Measurements from ENCODE around the gene URAD.
"Not testable (repeated sequence)": the region's sequence is repeated elsewhere in the genome, so short reads cannot be mapped to it uniquely, and the experiment has no call there.

URAD gene, protein sequence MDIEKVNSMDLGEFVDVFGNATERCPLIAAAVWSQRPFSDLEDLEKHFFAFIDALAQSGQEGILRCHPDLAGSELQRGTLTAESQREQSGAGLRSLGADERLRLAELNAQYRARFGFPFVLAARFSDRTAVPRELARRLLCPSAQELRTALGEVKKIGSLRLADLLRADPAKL

DNA sequence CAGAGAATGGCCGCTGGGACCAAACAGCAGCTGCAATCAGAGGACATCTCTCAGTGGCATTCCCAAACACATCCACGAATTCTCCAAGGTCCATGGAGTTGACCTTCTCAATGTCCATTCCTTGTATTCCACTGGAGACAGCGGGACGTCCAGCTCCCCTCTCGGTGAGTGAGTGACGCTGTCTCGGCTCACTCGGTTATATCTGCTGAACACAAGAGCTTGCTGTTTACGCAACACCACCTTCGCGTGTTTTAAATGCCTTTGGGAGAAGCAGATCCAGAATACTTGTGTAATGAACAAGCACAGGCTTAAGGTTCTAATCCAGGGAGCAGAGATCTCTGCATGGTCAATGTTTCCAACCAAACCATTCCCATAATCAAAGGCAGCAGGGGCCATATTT is at the start of gene URAD:
Gene URAD, minus strand, starts transcription at position 174 of the 400 bp plus-strand sequence. Its CDS starts 56 bp downstream, at position 118.
- DNase-seq = no peak

DNA sequence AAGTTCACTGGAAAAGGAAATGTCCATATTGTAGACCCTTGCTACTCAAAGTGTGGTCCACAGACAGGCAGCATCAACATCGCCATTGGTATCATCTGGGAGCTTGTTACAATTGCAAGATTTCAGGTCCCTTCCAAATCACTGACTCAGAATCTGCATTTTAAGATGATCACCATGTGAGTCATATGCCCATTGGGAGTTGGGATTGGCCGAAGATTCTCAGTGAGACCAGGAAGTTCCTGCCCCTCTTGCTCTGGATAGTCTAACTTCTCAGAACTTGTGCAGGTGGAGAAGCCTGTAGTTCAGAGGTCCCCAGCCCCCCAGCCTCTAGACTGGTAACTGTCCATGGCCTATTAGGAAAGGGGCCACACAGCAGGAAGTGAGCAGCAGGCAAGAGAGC is 48.9 kb upstream of the URAD start:
- DNase-seq = no peak

DNA sequence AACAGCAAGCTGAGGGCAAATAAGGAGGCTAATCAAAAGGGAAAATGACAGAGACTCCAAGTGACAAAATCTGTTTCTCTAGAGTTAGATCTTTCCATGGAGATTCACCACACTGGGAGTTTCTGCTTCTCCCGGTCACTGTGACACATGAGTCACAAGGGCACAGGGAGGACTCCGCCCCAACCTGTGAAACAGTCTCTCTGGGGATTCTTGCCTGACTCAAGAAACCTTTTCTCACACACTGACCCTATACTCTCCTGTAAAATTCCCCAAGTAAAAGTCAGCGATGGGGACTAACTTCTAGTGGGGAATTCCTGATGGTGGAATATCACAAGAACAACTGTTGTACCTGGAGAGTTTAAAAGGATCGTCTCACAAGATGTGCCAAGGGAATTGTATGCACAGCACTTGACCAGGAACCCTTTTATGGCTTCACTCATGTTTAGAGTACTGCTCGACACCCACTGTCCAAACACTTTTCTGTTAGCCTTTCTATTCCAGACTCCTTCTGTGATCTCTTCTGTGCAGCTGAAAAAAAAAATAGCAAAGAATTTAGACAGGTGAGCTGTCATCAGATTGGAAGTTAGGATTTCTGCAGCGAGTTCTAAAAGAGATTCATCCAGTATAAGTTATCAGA is 46.8 kb upstream of the URAD start:
- DNase-seq = no peak

DNA sequence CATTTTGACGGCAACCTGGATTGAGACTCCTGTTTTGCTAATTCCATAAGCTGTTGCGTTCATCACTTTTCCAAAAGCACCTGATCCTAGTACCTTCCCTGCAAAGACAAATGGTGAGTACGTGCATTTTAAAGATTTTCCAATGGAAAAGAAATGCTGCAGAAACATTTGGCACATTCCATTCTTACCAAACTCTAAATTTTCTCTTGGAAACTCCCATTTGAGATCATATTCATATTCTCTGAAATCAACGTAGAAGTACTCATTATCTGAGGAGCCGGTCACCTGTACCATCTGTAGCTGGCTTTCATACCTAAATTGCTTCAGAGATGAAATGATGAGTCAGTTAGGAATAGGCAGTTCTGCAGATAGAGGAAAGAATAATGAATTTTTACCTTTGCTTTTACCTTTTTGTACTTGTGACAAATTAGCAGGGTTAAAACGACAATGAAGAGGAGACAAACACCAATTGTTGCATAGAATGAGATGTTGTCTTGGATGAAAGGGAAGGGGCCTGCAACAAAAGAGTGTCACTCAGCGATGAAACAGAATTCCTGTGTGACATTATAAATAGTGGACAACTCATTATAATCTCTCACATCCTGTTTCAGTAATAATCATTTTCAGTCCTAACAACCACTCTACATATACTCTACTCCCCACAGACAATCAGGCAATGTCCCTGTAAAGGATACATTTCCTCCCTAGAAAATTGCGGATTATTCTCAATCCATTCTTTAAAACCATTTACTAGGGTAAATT is 45.6 kb upstream of the URAD start:
- DNase-seq = no peak

DNA sequence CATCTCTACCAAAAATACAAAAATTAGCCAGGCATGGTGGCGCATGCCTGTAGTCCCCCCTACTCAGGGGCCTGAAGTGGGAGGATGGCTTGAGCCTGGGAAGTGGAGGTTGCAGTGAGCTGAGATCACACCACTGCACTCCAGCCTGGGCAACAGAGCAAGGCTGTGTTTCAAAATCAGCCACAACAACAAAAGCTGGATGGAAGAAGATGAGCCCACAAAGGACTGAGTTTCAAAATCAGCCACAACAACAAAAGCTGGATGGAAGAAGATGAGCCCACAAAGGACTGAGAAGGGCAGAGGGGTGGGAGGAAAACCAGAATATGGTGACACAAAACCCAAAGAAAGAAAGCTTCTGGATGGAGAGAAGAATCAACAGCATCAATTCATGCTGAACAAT is 43.9 kb upstream of the URAD start:
- not testable (repeated sequence) for DNase-seq

DNA sequence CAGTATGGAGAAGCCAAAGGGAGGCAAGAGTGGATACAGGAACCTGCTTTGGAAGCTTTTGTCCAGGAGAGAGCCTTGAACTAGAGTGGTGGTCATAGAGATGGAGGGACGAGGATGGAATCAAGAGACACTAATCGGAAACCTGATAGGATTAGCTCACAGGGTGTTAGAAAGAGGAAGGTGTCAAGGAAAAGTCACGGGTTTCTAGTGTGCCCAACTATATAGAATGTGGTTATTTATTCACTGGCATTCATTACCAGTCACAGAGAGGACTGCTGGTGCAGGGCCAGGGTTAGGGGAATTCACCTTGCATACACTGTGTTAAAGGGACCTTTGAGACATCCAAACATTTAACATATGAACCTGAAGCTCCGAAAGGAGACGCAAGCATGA is 43.4 kb upstream of the URAD start:
- DNase-seq = no peak

DNA sequence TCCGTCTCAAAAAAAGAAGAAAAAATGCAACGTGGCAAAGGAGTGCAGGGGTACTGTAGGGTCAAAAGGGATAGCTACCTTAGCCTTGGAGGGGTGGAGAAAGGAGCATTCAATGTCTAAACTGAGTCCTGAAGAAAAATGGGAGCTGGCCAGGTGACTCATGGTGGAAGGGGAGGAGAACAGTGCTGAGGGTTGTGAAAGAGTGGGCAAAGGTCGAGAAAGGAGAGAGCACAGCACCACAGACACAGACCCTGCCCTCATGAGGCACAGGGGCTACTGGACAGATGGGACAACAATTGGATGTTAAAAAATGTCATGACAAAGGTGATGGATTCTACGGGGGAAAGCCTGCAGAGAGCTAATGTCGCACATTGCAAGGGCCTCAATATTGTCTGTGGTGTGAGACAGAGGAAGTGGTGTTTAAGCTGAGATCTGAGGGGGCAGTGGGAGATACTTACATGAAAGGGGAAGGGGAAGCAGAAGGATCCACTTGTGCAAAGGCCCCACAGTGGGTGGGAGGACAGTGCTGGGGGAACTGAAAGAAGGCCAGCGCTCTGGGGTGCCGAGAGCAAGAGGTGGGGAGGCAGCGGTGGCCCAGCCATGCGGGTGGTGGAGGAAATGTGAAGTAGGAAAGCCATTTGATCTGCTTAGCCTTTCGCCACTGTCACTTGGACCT is 42.9 kb upstream of the URAD start:
- DNase-seq = no peak

DNA sequence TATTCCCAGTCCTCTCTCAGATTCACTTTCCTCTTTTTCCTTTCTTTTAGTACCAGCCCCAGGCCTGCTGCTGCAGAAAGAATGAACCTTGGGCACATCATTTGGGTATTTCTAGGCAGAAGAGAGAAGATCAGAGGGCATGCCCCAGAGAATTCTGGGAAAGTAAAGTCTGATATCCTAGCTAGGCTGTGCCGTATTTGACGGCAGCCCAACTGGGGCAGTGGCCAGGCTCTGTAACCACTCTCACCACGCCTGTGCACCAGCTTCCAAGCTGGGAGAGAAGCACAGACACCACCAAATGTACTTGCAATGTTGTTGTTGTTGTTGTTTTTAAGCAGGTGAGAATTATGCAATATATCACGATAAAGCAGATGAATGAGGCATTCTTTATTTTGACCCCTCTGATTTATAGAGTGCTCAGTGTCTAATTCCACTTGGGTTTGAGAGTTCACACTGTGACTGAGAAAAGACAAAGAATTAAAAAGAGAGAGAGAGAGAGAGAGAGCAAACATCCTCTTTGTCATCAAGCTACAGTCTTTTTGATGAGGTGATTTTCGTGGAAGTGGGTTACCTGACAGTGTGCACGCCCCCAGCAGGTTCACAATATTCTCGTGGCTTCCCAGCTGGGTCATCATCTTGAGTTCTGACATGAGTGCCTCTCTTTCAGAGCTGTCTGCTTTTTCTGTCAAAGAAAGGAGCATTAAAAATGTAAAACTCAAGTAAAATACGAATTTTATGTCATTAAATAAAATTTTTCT is 39.3 kb upstream of the URAD start:
- DNase-seq = no peak

DNA sequence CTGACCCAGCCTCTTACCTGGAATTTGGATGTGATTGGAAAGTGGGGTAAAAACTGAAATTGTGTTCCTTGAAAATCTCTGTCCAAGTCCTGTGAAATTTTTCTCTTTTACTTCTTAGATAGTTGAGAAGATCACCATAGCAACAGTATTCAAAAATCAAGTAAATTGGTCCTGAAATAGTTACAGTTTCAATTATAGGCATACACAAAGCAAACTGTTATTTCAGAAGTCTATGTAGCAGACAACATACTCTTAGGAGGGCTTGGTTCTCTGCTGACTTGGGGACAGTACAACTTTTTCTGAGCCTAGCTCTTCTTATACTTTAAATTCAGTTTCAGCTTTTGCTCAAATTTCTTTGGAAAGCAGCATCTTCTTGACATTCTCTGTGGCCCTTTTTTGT is 38.6 kb upstream of the URAD start:
- no peak for DNase-seq

DNA sequence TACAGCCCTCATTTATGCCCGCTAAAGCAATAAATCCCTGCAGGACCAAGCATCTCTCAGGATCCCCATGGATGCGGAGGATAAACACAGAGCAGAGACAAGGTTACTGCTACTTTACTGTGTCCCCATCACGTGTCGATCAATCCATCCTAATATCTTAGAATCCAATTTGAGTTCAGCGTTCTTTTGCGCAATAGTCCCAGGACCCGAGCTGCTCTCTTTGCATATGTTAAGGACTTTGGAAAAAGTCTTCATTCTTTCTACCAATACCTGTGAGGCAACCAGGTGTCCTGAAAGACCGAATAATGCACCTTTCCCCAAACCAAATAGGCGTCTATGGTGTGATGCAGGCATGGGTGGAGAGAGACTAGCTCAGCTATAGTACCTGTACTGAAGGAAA is 38.0 kb upstream of the URAD start:
- DNase-seq = no peak

DNA sequence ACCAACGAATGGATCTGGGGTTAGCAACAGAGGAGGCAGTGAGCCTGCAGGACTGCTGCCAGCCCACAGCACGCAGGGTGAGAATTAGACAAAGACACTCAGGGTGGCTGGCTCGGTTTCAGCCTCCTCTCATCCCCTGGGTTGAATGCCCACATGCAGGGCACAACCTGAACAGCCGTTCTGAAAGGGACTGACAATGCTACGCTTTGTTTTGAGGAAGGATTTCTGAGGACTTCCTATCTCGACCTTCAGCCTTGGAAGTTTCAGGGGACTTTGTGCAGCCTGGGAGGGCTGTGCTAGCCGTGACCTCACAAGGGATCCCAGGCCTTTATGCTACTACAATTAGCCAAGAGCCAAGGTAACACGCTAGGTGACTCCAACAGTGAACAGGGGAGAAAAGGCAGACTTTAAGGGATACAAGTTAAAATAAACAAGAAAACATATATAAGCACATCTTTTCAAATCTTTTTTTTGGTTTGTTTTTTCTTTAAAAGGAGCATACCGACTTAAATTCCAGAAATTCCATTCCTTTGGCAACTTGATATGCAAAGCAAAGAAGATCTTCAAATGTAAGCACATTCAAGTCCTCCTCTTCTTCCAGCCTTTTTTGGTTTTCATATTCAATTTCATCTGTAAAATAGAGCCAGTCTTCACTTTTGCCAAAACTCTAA is 34.5 kb upstream of the URAD start:
- DNase-seq = no peak

DNA sequence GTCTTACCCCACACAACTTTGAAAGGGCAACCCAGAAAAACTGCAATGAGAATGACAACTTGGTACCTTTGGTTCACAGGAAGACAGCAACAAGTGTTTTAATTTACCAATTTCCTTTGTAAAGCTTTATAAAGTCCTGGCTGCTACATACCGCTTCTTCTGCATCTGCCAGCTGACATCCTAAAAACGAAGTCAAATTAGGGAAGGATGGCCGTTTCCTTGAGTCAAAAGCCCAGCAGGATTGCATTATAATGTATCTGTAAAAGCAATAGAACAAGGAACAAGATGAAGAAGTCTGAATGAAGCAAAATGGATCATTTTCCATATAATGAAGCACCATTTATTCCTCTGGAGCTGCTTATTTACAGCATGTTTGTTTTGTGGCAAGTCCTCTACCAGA is 25.8 kb upstream of the URAD start:
- DNase-seq = no peak

DNA sequence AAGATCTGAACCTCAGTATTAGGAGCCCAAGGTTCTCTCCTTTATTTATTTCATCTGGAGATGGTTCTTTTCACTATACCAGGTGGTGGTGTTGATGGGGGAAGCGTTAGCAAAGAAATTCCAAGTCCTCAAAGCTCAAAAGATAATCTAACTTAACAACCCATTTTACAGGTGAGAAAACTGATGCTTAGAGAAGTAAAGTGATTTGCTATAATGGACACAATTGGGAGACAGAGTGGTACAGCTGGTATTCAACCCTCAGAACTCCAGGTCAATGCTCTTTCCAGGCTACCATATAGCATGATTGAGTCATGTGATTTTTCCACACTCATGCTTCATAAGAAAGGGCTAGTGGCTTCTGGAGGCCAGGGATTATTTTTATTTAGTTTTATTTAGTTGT is 25.0 kb upstream of the URAD start:
- DNase-seq = no peak

DNA sequence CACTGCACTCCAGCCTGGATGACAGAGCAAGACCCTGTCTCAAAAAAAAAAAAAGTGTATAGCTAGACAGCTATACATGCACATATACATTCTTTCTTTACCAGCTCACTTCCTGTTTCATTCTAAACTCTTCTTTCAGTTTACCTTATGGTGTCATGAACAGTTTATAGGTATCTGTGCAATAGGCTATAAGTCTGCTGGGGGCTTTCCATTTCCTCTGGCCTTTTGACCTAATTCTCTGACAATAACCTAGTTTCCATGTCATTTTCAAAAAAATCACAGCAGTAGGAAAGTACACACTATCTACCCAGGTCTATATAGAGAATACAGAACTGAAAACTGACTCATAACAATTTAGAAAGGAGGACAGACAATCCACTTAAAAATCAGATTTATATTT is 24.4 kb upstream of the URAD start:
- DNase-seq = no peak

DNA sequence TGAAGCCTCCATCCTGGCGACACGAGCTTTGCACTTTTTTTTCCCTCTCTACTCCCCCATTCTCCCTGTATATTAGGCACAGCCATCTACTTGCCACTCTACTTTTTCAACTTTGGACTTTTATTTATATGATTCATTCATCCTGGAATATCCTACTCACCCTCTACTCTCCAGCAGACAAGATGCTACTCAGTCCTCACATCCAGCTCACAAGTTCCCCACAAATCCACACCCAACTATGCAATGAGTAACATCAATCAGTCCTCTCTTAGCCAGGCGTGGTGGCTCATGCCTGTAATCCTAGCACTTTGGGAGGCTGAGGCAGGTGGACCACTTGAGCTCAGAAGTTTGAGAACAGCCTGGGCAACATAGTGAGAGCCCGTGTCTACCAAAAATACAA is 23.9 kb upstream of the URAD start:
- DNase-seq = no peak

DNA sequence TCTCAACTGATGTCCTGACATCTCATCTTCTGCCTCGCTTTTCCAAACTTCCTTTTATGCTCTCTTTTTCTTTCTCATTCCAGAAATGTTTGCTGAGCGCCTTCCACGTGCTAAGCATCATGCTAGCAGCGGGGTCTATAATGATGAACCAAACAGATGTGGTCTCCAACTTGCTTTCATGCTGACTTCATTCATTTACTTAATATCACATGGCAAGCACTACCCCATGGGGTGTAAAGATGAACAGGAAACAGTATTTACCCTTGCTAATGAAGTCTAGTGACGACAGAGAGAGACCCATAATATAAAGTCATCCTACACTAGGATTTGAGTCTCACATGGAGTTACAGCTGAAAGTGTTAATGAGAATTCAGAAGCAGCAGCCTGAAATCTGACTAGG is 21.6 kb upstream of the URAD start:
- no peak for DNase-seq

DNA sequence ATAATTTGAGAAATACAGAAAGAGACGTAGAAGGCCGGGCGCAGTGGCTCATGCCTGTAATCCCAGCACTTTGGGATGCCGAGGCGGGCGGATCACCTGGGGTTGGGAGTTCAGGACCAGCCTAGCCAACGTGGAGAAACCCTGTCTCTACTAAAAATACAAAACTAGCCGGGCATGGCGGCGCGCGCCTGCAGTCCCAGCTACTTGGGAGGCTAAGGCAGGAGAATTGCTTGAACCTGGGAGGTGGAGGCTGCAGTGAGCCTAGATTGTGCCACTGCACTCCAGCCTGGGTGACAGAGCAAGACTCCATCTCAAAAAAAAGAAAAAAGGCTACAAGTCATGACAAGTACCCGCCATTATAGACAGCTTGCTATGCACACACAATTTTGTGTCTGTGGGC is 16.5 kb upstream of the URAD start:
- not testable (repeated sequence) for DNase-seq

DNA sequence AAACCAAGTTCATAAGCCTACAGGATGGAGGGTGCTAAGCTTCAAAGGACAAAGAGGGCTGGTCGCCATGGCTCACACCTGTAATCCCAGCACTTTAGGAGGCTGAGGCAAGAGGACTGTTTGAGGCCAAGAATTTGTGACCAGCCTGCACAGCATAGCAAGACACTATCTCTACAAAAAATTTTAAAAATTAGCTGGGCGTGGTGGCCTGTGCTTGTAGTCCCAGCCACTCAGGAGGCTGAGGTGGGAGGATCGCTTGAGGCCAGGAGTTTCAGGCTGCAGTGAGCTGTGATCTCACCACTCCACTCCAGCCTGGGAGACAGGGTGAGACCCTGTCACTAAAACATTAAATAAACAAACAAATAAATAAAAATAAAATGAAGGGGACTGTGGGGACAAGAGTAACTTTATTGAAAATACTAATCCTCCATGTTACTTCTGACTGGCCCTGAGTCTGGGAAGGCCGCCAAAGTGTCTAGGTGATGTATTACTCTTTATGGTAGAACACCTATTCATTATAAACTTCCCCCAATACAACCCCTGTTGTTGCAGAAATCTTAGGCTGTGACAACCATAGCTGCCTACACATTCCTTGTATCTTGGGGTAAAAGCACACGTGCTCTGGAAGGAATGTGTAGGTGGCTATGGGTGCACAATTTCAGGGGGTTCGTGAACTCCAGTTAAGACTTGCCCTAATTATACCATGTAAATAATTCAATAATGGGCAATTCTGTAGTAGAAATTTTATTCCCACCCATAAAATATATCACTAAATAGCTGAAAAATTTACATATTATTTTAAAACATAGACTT is 14.6 kb upstream of the URAD start:
- peak; percentile 11 for DNase-seq

DNA sequence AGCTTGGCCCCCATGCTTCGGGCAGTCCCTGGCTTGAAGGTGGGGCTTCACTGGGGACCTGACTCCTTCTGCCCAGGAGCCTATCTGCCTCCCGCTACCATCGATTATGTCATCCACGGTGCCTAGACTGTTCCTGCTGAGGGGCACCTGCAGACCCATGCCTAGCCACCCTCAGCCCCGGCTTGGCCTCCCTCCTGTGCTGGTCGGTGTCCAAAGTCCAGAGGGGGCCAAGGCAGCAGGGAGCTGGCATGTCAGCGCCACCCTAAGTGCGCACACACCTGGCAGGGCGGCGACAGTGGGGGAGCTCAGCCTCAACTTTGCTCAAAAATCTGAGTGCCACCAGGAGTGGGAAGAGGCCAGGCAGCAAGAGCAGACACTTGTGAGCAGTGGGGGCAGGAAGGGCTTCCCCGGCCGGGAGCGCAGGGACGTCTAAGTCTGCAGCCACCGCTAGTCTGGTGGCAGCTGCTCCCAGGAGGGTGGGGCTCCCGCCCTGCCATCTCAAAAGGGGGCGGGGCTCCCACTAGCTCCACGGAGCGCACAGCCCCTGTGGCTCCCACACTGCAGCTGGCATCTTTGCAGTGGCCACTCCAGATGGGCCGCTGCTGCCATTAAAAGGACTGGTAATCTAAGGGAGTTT is 13.5 kb upstream of the URAD start:
- DNase-seq = no peak

DNA sequence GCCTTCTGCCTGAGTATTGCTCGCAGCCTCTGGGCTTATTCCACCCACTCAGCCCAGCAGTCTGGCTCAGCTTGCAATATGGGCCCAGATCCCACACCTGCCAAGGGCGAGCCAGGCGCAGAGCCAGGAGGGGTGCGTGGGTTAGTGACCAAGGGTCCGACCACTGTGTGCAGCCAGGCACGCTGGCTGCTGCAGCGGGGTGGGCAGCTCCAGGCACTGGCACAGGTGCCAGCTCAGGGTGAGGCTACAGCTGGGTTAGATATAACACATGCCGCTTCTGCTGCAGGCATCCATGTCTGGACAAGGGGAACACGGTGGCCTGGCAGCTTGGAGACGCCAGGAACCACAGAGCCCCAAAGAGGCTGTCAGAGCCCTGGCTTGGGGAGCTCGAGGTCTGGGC is 12.6 kb upstream of the URAD start:
- no peak for DNase-seq

DNA sequence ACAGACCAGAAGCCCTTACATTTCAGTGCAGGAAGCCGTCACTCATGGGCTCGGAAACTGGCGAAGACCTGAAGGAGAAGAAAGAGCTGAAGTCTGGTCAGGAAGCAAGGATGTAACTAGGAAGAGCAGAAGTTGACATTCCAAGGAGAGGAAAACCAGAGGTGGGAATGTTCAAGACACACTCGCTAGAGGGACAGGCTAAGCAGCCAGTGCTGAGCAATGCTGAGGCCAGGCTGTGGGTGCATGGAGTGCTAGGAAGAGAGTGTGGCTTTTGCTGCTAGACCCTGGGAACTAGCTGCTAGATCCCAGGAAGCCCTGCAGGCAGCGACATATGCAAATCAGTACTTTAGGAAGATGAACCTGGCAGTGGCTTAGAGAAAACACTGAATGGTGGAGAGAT is 12.1 kb upstream of the URAD start:
- no peak for DNase-seq

All from kidney glomerular epithelial cell (primary cell).